Stimulated activated memory B cell treated with anti-CD40 and anti-IgM and Interleukin-4, amounts not matched to agents 10 μg/mL and 1 μg/mL and 100 μg/mL, for 72 hours (primary cell): ENCODE measurements around the gene C11orf68.

Source experiments
- ATAC-seq: fragments of 150-1000 bp; cut with Tn5 transposase; 2 replicates; pipeline ENCODE4 v1.10.0; 2021
- H3K27ac Mint-ChIP-seq: one replicate; pipeline ENCODE4 v1.8.0; 2022; ENCODE audit warnings: mild to moderate bottlenecking, mixed read lengths
- H3K27me3 Mint-ChIP-seq: one replicate; pipeline ENCODE4 v1.8.0; 2022; ENCODE audit warnings: mixed read lengths
- H3K36me3 Mint-ChIP-seq: one replicate; pipeline ENCODE4 v1.8.0; 2022; ENCODE audit warnings: mixed read lengths
- H3K4me1 Mint-ChIP-seq: one replicate; pipeline ENCODE4 v1.8.0; 2022; ENCODE audit warnings: mixed read lengths
- H3K4me3 Mint-ChIP-seq: one replicate; pipeline ENCODE4 v1.8.0; 2022; ENCODE audit warnings: mild to moderate bottlenecking, moderate library complexity, mixed read lengths
- H3K9me3 Mint-ChIP-seq: one replicate; pipeline ENCODE4 v1.8.0; 2022; ENCODE audit warnings: mixed read lengths

The C11orf68 gene

GRCh38 chr11:65947603-65948125, 28.8 kb upstream of the C11orf68 start:
- H3K4me1 Mint-ChIP-seq = no peaks in the 10 kb centered on the region
- H3K4me3 Mint-ChIP-seq = no peak overlapping the region
- no peak for ATAC-seq
- H3K9me3 Mint-ChIP-seq = no peaks in the 10 kb centered on the region
- H3K36me3 Mint-ChIP-seq = no peaks in the 10 kb centered on the region
- no peaks in the 10 kb centered on the region for H3K27me3 Mint-ChIP-seq
- no peak overlapping the region for H3K27ac Mint-ChIP-seq

GRCh38 chr11:65947133-65947532, 28.3 kb upstream of the C11orf68 start:
- Mint-ChIP-seq H3K36me3 (no peaks in the 10 kb centered on the region), H3K27ac (no peak overlapping the region)
- no peak for ATAC-seq

GRCh38 chr11:65946655-65947054, 27.8 kb upstream of the C11orf68 start:
- no peaks in the 10 kb centered on the region for H3K27me3 Mint-ChIP-seq
- no peaks in the 10 kb centered on the region for H3K9me3 Mint-ChIP-seq
- no peaks in the 10 kb centered on the region for H3K36me3 Mint-ChIP-seq
- ATAC-seq = no peak
- peaks cover 2% of the 10 kb centered on the region for H3K4me1 Mint-ChIP-seq
- no peak overlapping the region for H3K27ac Mint-ChIP-seq
- H3K4me3 Mint-ChIP-seq = no peak overlapping the region

More at GRCh38 chr11:65947133-65947532, 28.3 kb upstream of the C11orf68 start:
- Mint-ChIP-seq H3K9me3 (no peaks in the 10 kb centered on the region), H3K4me3 (no peak overlapping the region), H3K4me1 (no peaks in the 10 kb centered on the region), H3K27me3 (no peaks in the 10 kb centered on the region)

- Mint-ChIP-seq H3K36me3 (no peaks in the 10 kb centered on the region), H3K27ac (no peak overlapping the region), H3K4me1 (peaks cover 8% of the 10 kb centered on the region), H3K4me3 (no peak overlapping the region), H3K9me3 (no peaks in the 10 kb centered on the region), H3K27me3 (no peaks in the 10 kb centered on the region)
- ATAC-seq = no peak
Observed at GRCh38 chr11:65945941-65946558, 27.2 kb upstream of the C11orf68 start.

GRCh38 chr11:65945430-65945911, 26.6 kb upstream of the C11orf68 start, which contains the start of gene TSGA10IP:
Gene TSGA10IP, plus strand, starts transcription at chr11:65945480. Its CDS starts 196 bp downstream, at chr11:65945676.
- Mint-ChIP-seq H3K27me3 (no peaks in the 10 kb centered on the region), H3K4me1 (peaks cover 12% of the 10 kb centered on the region), H3K36me3 (no peaks in the 10 kb centered on the region), H3K4me3 (no peak within 1 kb of the TSS), H3K9me3 (no peaks in the 10 kb centered on the region), H3K27ac (no peak within 1 kb of the TSS)
- ATAC-seq = no peak

GRCh38 chr11:65944767-65945166, 25.9 kb upstream of the C11orf68 start:
- H3K27ac Mint-ChIP-seq = no peak overlapping the region
- no peaks in the 10 kb centered on the region for H3K9me3 Mint-ChIP-seq
- H3K36me3 Mint-ChIP-seq = no peaks in the 10 kb centered on the region
- H3K27me3 Mint-ChIP-seq = no peaks in the 10 kb centered on the region
- no peak overlapping the region for H3K4me3 Mint-ChIP-seq
- no peak for ATAC-seq
- H3K4me1 Mint-ChIP-seq = peaks cover 12% of the 10 kb centered on the region

- no peak for ATAC-seq
- Mint-ChIP-seq H3K27me3 (no peaks in the 10 kb centered on the region), H3K4me3 (no peak overlapping the region), H3K4me1 (peaks cover 12% of the 10 kb centered on the region), H3K9me3 (no peaks in the 10 kb centered on the region), H3K36me3 (no peaks in the 10 kb centered on the region), H3K27ac (no peak overlapping the region)
Observed at GRCh38 chr11:65944191-65944590, 25.3 kb upstream of the C11orf68 start.

- no peaks in the 10 kb centered on the region for H3K36me3 Mint-ChIP-seq
- no peaks in the 10 kb centered on the region for H3K9me3 Mint-ChIP-seq
- no peak overlapping the region for H3K27ac Mint-ChIP-seq
- peaks cover 3% of the 10 kb centered on the region for H3K27me3 Mint-ChIP-seq
- no peak for ATAC-seq
- peaks cover 12% of the 10 kb centered on the region for H3K4me1 Mint-ChIP-seq
- H3K4me3 Mint-ChIP-seq = no peak overlapping the region
Observed at GRCh38 chr11:65942531-65942930, 23.7 kb upstream of the C11orf68 start.

- H3K4me1 Mint-ChIP-seq = peaks cover 16% of the 10 kb centered on the region
- no peak for ATAC-seq
- H3K9me3 Mint-ChIP-seq = no peaks in the 10 kb centered on the region
- H3K27ac Mint-ChIP-seq = peak overlapping the region; percentile 41
- H3K27me3 Mint-ChIP-seq = peaks cover 10% of the 10 kb centered on the region
- H3K36me3 Mint-ChIP-seq = no peaks in the 10 kb centered on the region
- H3K4me3 Mint-ChIP-seq = peak overlapping the region; percentile 1
Observed at GRCh38 chr11:65941720-65942310, 23.0 kb upstream of the C11orf68 start.

GRCh38 chr11:65937766-65938165, 18.9 kb upstream of the C11orf68 start:
- Mint-ChIP-seq H3K9me3 (no peaks in the 10 kb centered on the region), H3K36me3 (no peaks in the 10 kb centered on the region), H3K27me3 (peaks cover 12% of the 10 kb centered on the region), H3K4me3 (no peak overlapping the region), H3K27ac (no peak overlapping the region), H3K4me1 (peaks cover 16% of the 10 kb centered on the region)
- ATAC-seq = no peak

GRCh38 chr11:65934014-65934413, 15.2 kb upstream of the C11orf68 start:
- Mint-ChIP-seq H3K4me1 (peaks cover 7% of the 10 kb centered on the region), H3K27me3 (peaks cover 12% of the 10 kb centered on the region), H3K27ac (no peak overlapping the region), H3K9me3 (no peaks in the 10 kb centered on the region), H3K36me3 (no peaks in the 10 kb centered on the region), H3K4me3 (no peak overlapping the region)
- no peak for ATAC-seq

- no peak for ATAC-seq
- Mint-ChIP-seq H3K36me3 (no peaks in the 10 kb centered on the region), H3K27ac (no peak overlapping the region), H3K4me1 (peaks cover 22% of the 10 kb centered on the region), H3K4me3 (no peak overlapping the region), H3K27me3 (peaks cover 9% of the 10 kb centered on the region), H3K9me3 (no peaks in the 10 kb centered on the region)
Observed at GRCh38 chr11:65932558-65932919, 13.7 kb upstream of the C11orf68 start.

- Mint-ChIP-seq H3K27me3 (peaks cover 3% of the 10 kb centered on the region), H3K36me3 (no peaks in the 10 kb centered on the region), H3K4me3 (no peak overlapping the region), H3K4me1 (peaks cover 23% of the 10 kb centered on the region), H3K9me3 (no peaks in the 10 kb centered on the region), H3K27ac (no peak overlapping the region)
- no peak for ATAC-seq
Observed at GRCh38 chr11:65931773-65932557, 13.1 kb upstream of the C11orf68 start.

GRCh38 chr11:65928667-65929066, 9.8 kb upstream of the C11orf68 start:
- Mint-ChIP-seq H3K9me3 (no peaks in the 10 kb centered on the region), H3K27me3 (no peaks in the 10 kb centered on the region), H3K4me3 (peak overlapping the region; percentile 76), H3K4me1 (peaks cover 25% of the 10 kb centered on the region), H3K27ac (peak overlapping the region; percentile 96), H3K36me3 (peaks cover 6% of the 10 kb centered on the region)
- no peak for ATAC-seq

GRCh38 chr11:65927904-65928397, 9.1 kb upstream of the C11orf68 start:
- H3K27ac Mint-ChIP-seq = peak overlapping the region; percentile 96
- no peaks in the 10 kb centered on the region for H3K27me3 Mint-ChIP-seq
- peaks cover 13% of the 10 kb centered on the region for H3K36me3 Mint-ChIP-seq
- H3K9me3 Mint-ChIP-seq = no peaks in the 10 kb centered on the region
- peak; percentile 92 for ATAC-seq
- H3K4me1 Mint-ChIP-seq = peaks cover 25% of the 10 kb centered on the region
- peak overlapping the region; percentile 76 for H3K4me3 Mint-ChIP-seq
